Sciatic nerve (tissue), 2 donors: ENCODE data around the gene B3GAT1. TPM values are rescaled to one million over a fixed set of nuclear protein-coding genes. Genes with fewer than 3 reads are reported as not detected.

Source experiments
- ATAC-seq: fragments of 200-7000 bp; cut with Tn5 transposase; one replicate; pipeline ENCODE4 v1.9.1; 2020; ENCODE audit warnings: mild to moderate bottlenecking, moderate library complexity
- DNase-seq: peaks from one replicate; pipeline ENCODE4 v3.0.0-alpha.2; 2020; ENCODE audit warnings: low spot score
- intact Hi-C: fragments of 100-400 bp; cut with DNase I; formaldehyde crosslinking; loops from one replicate; pipeline ENCODE4 v1.14.2; 2022
- total RNA-seq: library from RNA; stranded (reverse); fragmentation: NEBNext Ultra II Directional; extraction: Animal tissue kit (Norgen Biotek cat#: 25700); gene quantifications from one replicate; pipeline ENCODE4 v1.2.1, GENCODE V29; 2021
- donor health status: DM: no; HTN: no; CAD: no.
- donor health status: DM: no; HTN: no; CAD: no.

Gene B3GAT1
- total RNA-seq, 1 donor from 2014 or later, result 23.3 TPM

- ATAC-seq, result no peak
- no peak for DNase-seq
- intact Hi-C loops, result no loop called here
Measured at GRCh38 chr11:134363161-134363560, 48.9 kb downstream of the B3GAT1 start.

- intact Hi-C loops, result no loop called here
- DNase-seq (no peak), ATAC-seq (no peak)
Measured at GRCh38 chr11:134362192-134362901, 49.7 kb downstream of the B3GAT1 start.

GRCh38 chr11:134361661-134362060 lies 50.4 kb downstream of the B3GAT1 start:
- intact Hi-C loops, result no loop called here
- DNase-seq (no peak), ATAC-seq (no peak)

GRCh38 chr11:134360050-134360835 lies 51.8 kb downstream of the B3GAT1 start:
- peak; percentile 83 for ATAC-seq
- DNase-seq, result peak; percentile 86
- intact Hi-C loops, result no loop called here

- intact Hi-C loops, result no loop called here
- ATAC-seq (no peak), DNase-seq (no peak)
Measured at GRCh38 chr11:134359646-134360045, 52.4 kb downstream of the B3GAT1 start.

GRCh38 chr11:134358856-134359490 lies 53.1 kb downstream of the B3GAT1 start:
- DNase-seq (no peak), ATAC-seq (no peak)
- intact Hi-C loops, result no loop called here

GRCh38 chr11:134358165-134358855 lies 53.7 kb downstream of the B3GAT1 start:
- ATAC-seq (no peak), DNase-seq (no peak)
- intact Hi-C loops, result no loop called here

GRCh38 chr11:134357545-134357839 lies 54.5 kb downstream of the B3GAT1 start:
- no peak for DNase-seq
- intact Hi-C loops, result no loop called here
- no peak for ATAC-seq

- no peak for ATAC-seq
- intact Hi-C loops, result no loop called here
- DNase-seq, result no peak
Measured at GRCh38 chr11:134356656-134357544, 55.1 kb downstream of the B3GAT1 start.

- intact Hi-C loops, result no loop called here
- ATAC-seq (no peak), DNase-seq (no peak)
Measured at GRCh38 chr11:134355656-134356055, 56.4 kb downstream of the B3GAT1 start.

- ATAC-seq (no peak), DNase-seq (no peak)
- intact Hi-C loops, result no loop called here
Measured at GRCh38 chr11:134355136-134355535, 56.9 kb downstream of the B3GAT1 start.

GRCh38 chr11:134352111-134352510 lies 59.9 kb downstream of the B3GAT1 start:
- DNase-seq, result no peak
- intact Hi-C loops, result no loop called here
- no peak for ATAC-seq

- DNase-seq, result no peak
- no peak for ATAC-seq
- intact Hi-C loops, result no loop called here
Measured at GRCh38 chr11:134350381-134350780, 61.7 kb downstream of the B3GAT1 start.

- no peak for ATAC-seq
- no peak for DNase-seq
- intact Hi-C loops, result no loop called here
Measured at GRCh38 chr11:134349802-134350355, 62.2 kb downstream of the B3GAT1 start.

GRCh38 chr11:134349109-134349801 lies 62.8 kb downstream of the B3GAT1 start:
- intact Hi-C loops, result no loop called here

GRCh38 chr11:134347441-134347840 lies 64.6 kb downstream of the B3GAT1 start:
- ATAC-seq (no peak), DNase-seq (no peak)
- intact Hi-C loops, result no loop called here

More at GRCh38 chr11:134349109-134349801, 62.8 kb downstream of the B3GAT1 start:
- no peak for DNase-seq
- no peak for ATAC-seq

- intact Hi-C loops, result no loop called here
- DNase-seq (no peak), ATAC-seq (no peak)
Measured at GRCh38 chr11:134346976-134347350, 65.1 kb downstream of the B3GAT1 start.
